GM12878 (cell line): ENCODE measurements around the gene SLC1A2. TPM values are rescaled to one million over a fixed set of nuclear protein-coding genes. Genes with fewer than 3 reads are reported as not detected.
A peak's percentile ranks its signal among the peaks of the same experiment; 100 is the strongest.

Experiments used
- ASH2L ChIP-seq: fragments of 300-600, 200-600 bp; sonication (generic); IDR thresholded peaks from 2 replicates; pipeline ENCODE4 v1.6.1; 2017; ENCODE audit warnings: low read depth, mild to moderate bottlenecking, borderline replicate concordance
- CREM ChIP-seq: IDR thresholded peaks from 2 replicates; pipeline ENCODE4 v1.6.1; 2014; ENCODE audit warnings: antibody characterized with exemption, low read depth
- ESRRA ChIP-seq: IDR thresholded peaks from 2 replicates; pipeline ENCODE4 v1.6.1; 2012; ENCODE audit warnings: mild to moderate bottlenecking, low read length, improper control_type of control experiment
- FOS ChIP-seq: IDR thresholded peaks from 3 replicates; pipeline ENCODE4 v1.6.1; 2011; ENCODE audit warnings: borderline replicate concordance; ENCODE audit not compliant: insufficient read length; ENCODE audit errors: extremely low read depth
- IRF3 ChIP-seq: fragments of 450-650 bp; IDR thresholded peaks from 2 replicates; pipeline ENCODE4 v1.6.1; 2014; ENCODE audit warnings: mild to moderate bottlenecking
- JUNB ChIP-seq: IDR thresholded peaks from 2 replicates; pipeline ENCODE4 v1.6.1; 2016; ENCODE audit warnings: antibody characterized with exemption, mild to moderate bottlenecking
- JUND ChIP-seq: IDR thresholded peaks from 2 replicates; pipeline ENCODE4 v1.6.1; 2012; ENCODE audit warnings: low read depth, mild to moderate bottlenecking, low read length, improper control_type of control experiment, moderate library complexity
- KAT2A ChIP-seq: conservative IDR thresholded peaks from 2 replicates; pipeline ENCODE4 v1.6.1; 2011; ENCODE audit warnings: low read depth, low read length; ENCODE audit not compliant: control insufficient read depth
- MTA3 ChIP-seq: IDR thresholded peaks from 2 replicates; pipeline ENCODE4 v1.6.1; 2012; ENCODE audit warnings: low read length, inconsistent platforms, borderline replicate concordance
- MYB ChIP-seq: fragments of 150-350 bp; IDR thresholded peaks from 2 replicates; pipeline ENCODE4 v1.6.1; 2014; ENCODE audit warnings: mild to moderate bottlenecking, low read depth, low read length, borderline replicate concordance
- NFXL1 ChIP-seq: fragments of 450-650 bp; IDR thresholded peaks from 2 replicates; pipeline ENCODE4 v1.6.1; 2017; ENCODE audit warnings: antibody characterized with exemption, mild to moderate bottlenecking, borderline replicate concordance
- POLR2A ChIP-seq: IDR thresholded peaks from 2 replicates; pipeline ENCODE4 v1.6.1; 2011; ENCODE audit warnings: low read depth, mild to moderate bottlenecking, low read length
- POLR2AphosphoS5 ChIP-seq: IDR thresholded peaks from 2 replicates; pipeline ENCODE4 v1.6.1; 2011; ENCODE audit warnings: mild to moderate bottlenecking, low read length, inconsistent platforms
- RAD51 ChIP-seq: fragments of 450-650 bp; IDR thresholded peaks from 2 replicates; pipeline ENCODE4 v1.6.1; 2016; ENCODE audit warnings: moderate library complexity, mild to moderate bottlenecking, inconsistent platforms
- RCOR1 ChIP-seq: conservative IDR thresholded peaks from 2 replicates; pipeline ENCODE4 v1.6.1; 2012; ENCODE audit warnings: low read depth, low read length, improper control_type of control experiment
- RFX5 ChIP-seq: IDR thresholded peaks from 2 replicates; pipeline ENCODE4 v1.6.1; 2011; ENCODE audit warnings: low read depth, low read length, improper control_type of control experiment
- RUNX3 ChIP-seq: IDR thresholded peaks from 2 replicates; pipeline ENCODE4 v1.6.1; 2012; ENCODE audit warnings: low read length, inconsistent platforms
- SIN3A ChIP-seq: IDR thresholded peaks from 2 replicates; pipeline ENCODE4 v1.6.1; 2012; ENCODE audit warnings: low read depth, low read length, improper control_type of control experiment
- SMAD5 ChIP-seq: IDR thresholded peaks from 2 replicates; pipeline ENCODE4 v1.6.1; 2016; ENCODE audit warnings: antibody characterized with exemption, low read depth
- SMARCA5 ChIP-seq: fragments of 450-650 bp; IDR thresholded peaks from 2 replicates; pipeline ENCODE4 v1.6.1; 2017; ENCODE audit warnings: mild to moderate bottlenecking
- TAF1 ChIP-seq: IDR thresholded peaks from 2 replicates; pipeline ENCODE4 v1.6.1; 2011; ENCODE audit warnings: mild to moderate bottlenecking, low read depth, low read length, borderline replicate concordance
- TBL1XR1 ChIP-seq: IDR thresholded peaks from 2 replicates; pipeline ENCODE4 v1.6.1; 2012; ENCODE audit warnings: low read depth, low read length, improper control_type of control experiment
- TCF3 ChIP-seq: IDR thresholded peaks from 2 replicates; pipeline ENCODE4 v1.6.1; 2012; ENCODE audit warnings: low read depth, mild to moderate bottlenecking, low read length, borderline replicate concordance; ENCODE audit not compliant: insufficient read depth
- USF2 ChIP-seq: IDR thresholded peaks from 2 replicates; pipeline ENCODE4 v1.6.1; 2011; ENCODE audit warnings: low read depth, low read length, improper control_type of control experiment, borderline replicate concordance
- ZNF24 ChIP-seq: fragments of 450-650 bp; IDR thresholded peaks from 2 replicates; pipeline ENCODE4 v1.6.1; 2017; ENCODE audit warnings: antibody characterized with exemption, mild to moderate bottlenecking
- ZNF384 ChIP-seq: IDR thresholded peaks from 2 replicates; pipeline ENCODE4 v1.6.1; 2012; ENCODE audit warnings: low read depth, mild to moderate bottlenecking, low read length, improper control_type of control experiment, borderline replicate concordance
- polyA plus RNA-seq, 11 experiments: library from polyadenylated mRNA; depleted of rRNA in 4 of 11; unstranded in 6 of 11; stranded (reverse) in 5 of 11; fragments of >200 nt; fragmentation: Nextera tagmentation in 4 of 11; fragmentation: Illumina TruSeq in 1 of 11; extraction: Ambion mirVana in 4 of 11; extraction: Trizol in 1 of 11; gene quantifications; 1 replicate in 1 of 11; 2 replicates in 10 of 11; pipeline versions ENCODE4 v1.2.1 to v1.2.3, GENCODE V29; 2011 to 2016; ENCODE audit warnings: inconsistent platforms in 2 of 11, missing spikeins in 2 of 11, low read depth in 1 of 11
- total RNA-seq, 4 experiments: library from RNA; depleted of rRNA in 3 of 4; stranded (reverse); fragments of >200 nt in 3 of 4; fragmentation: Illumina TruSeq in 1 of 4; extraction: Trizol in 1 of 4; gene quantifications; 2 replicates each; pipeline versions ENCODE4 v1.2.1 to v1.2.3, GENCODE V29; 2013 to 2021
- TF ChIP-seq, protein P1 (sequence below), 3 experiments: IDR thresholded peaks in 2 of 3; conservative IDR thresholded peaks in 1 of 3; 2 replicates each; pipeline ENCODE4 v1.5.1; 2011; ENCODE audit warnings: low read depth in 3 of 3, low read length in 3 of 3, mild to moderate bottlenecking in 3 of 3, control low read depth in 2 of 3, moderate library complexity in 2 of 3, inconsistent platforms in 1 of 3, mixed read lengths in 1 of 3; ENCODE audit not compliant: control insufficient read depth in 2 of 3, insufficient read depth in 1 of 3; ENCODE audit errors: extremely low read depth in 1 of 3
- TF ChIP-seq, protein P2 (sequence below): IDR thresholded peaks from 2 replicates; pipeline ENCODE4 v1.6.1; 2012; ENCODE audit warnings: low read depth, low read length, improper control_type of control experiment

SLC1A2 gene
- total and polyA plus RNA-seq, 10 of the 15 experiments (the other 5 are each of a cell fraction or from before 2014, with no cell fraction given): 0.01 to 0.84 (median 0.22) TPM; not detected in 1

- TF ChIP-seq, protein P1, sequence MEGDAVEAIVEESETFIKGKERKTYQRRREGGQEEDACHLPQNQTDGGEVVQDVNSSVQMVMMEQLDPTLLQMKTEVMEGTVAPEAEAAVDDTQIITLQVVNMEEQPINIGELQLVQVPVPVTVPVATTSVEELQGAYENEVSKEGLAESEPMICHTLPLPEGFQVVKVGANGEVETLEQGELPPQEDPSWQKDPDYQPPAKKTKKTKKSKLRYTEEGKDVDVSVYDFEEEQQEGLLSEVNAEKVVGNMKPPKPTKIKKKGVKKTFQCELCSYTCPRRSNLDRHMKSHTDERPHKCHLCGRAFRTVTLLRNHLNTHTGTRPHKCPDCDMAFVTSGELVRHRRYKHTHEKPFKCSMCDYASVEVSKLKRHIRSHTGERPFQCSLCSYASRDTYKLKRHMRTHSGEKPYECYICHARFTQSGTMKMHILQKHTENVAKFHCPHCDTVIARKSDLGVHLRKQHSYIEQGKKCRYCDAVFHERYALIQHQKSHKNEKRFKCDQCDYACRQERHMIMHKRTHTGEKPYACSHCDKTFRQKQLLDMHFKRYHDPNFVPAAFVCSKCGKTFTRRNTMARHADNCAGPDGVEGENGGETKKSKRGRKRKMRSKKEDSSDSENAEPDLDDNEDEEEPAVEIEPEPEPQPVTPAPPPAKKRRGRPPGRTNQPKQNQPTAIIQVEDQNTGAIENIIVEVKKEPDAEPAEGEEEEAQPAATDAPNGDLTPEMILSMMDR (IDR thresholded peaks at IDR 0.05 in 2 of 3, conservative IDR thresholded peaks at IDR 0.05 in 1 of 3; ENCODE audit: control insufficient read depth in 2 of 3, extremely low read depth in 1 of 3, insufficient read depth in 1 of 3, low read depth in 3 of 3, low read length in 3 of 3): no peak
- TF ChIP-seq IRF3: no peak
- no peak for TF ChIP-seq ESRRA
- TF ChIP-seq RCOR1: no peak
- peak; percentile 78 for TF ChIP-seq RUNX3
- peak; percentile 93 for TF ChIP-seq JUNB
- no peak for TF ChIP-seq MYB
- TF ChIP-seq TAF1: no peak
- TF ChIP-seq POLR2A: no peak
- peak; percentile 61; the same call in 1 of the 2 replicates for TF ChIP-seq TBL1XR1
- TF ChIP-seq NFXL1: no peak
- TF ChIP-seq TCF3: peak; percentile 61; the same call in 1 of the 2 replicates
- TF ChIP-seq ZNF24: no peak
- TF ChIP-seq, protein P2, sequence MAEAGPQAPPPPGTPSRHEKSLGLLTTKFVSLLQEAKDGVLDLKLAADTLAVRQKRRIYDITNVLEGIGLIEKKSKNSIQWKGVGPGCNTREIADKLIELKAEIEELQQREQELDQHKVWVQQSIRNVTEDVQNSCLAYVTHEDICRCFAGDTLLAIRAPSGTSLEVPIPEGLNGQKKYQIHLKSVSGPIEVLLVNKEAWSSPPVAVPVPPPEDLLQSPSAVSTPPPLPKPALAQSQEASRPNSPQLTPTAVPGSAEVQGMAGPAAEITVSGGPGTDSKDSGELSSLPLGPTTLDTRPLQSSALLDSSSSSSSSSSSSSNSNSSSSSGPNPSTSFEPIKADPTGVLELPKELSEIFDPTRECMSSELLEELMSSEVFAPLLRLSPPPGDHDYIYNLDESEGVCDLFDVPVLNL: no peak
- peak; percentile 78 for TF ChIP-seq CREM
- peak; percentile 78 for TF ChIP-seq MTA3
- peak; percentile 84 for TF ChIP-seq JUND
- TF ChIP-seq SMARCA5: no peak
- no peak for TF ChIP-seq ASH2L
- TF ChIP-seq ZNF384: no peak
- TF ChIP-seq KAT2A: no peak
- no peak for TF ChIP-seq RFX5
- no peak for TF ChIP-seq POLR2AphosphoS5
- peak; percentile 61 for TF ChIP-seq RAD51
- no peak for TF ChIP-seq SIN3A
- TF ChIP-seq USF2: no peak; the same call in 1 of the 2 replicates
- no peak for TF ChIP-seq FOS
- TF ChIP-seq SMAD5: no peak
Measured at GRCh38 chr11:35390737-35391682, 28.3 kb downstream of the SLC1A2 start (continued).
